ENCODE data around the gene RETN.
A peak's percentile ranks its signal among the peaks of the same experiment; 100 is the strongest.

RETN gene

GRCh38 chr19:7685546-7686445 is 16.9 kb downstream of the RETN start:
- no peak for DNase-seq (ENCODE audit: low read depth)

GRCh38 chr19:7687177-7687576 is 18.3 kb downstream of the RETN start:
- DNase-seq (ENCODE audit: low read depth) = no peak

- no peak for DNase-seq (ENCODE audit: low read depth)
Observed at GRCh38 chr19:7689165-7689564, 20.3 kb downstream of the RETN start.

DNA sequence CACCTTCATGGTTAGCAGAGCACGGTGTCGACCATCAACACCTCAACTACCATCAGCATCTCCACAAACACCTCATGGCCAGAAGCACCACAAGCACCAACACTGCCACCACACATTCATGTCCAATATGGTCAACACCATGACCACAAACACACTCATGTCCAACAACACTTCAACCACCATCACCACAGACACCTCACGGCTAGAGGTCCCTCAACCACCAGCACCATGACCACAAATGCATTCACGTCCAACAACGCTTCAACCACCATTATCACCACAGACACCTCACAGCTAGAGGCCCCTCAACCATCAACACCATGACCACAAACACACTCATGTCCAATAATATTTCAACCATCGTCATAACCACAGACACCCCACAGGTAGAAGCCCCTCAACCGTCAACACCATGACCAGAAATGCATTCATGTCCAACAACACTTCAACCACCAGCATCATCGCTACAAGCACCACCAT is 22.0 kb downstream of the RETN start:
- DNase-seq (ENCODE audit: low read depth) = no peak

- DNase-seq (ENCODE audit: low read depth) = no peak
Observed at GRCh38 chr19:7691497-7691896, 22.6 kb downstream of the RETN start.

DNA sequence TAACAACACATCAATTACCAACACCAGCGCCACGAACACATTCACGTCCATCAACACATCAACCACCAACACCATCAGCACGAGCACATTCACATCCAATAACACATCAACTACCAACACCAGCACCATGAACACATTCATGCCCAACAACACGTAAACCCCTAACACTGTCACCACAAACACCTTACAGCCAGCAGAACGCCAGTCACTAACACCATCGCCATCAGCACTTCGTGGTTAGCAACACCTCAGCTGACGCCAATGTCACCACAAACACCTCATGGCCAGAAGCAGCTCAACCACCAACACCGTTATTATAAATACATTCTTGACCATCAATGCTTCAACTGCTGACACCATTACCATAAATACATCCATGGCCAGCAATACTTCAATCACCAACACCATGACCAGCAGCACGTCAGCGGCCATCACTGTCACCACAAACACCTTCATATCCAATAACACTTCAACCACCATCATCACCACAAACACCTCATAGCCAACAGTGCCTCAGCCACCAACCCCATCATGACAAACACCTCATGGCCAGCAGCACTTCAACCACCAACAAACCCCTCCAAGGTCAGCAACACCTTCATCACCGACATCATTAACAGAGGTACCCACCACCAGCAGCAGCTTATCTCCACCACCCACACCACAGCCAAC is 23.7 kb downstream of the RETN start:
- DNase-seq (ENCODE audit: low read depth) = no peak

DNA sequence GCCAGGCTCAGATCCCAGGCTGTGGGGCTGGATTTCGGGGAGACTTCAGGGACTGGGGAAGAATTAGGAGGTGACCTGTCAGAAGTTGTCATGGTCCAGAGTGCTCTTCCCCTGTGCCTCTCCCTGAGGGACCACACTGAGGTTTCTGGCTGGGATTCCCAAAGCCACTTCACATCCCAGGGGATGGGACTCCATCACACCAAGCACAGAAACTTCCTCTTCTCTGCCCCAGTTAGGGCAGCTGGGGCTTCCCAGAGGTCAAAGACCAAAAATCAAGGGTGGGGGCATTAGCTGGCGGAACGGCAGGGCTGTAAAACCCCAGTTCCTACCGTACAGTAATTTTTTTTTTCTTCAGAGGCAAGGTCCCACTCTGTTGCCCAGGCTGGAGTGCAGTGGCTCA is 25.6 kb downstream of the RETN start:
- DNase-seq (ENCODE audit: low read depth) = no peak

DNA sequence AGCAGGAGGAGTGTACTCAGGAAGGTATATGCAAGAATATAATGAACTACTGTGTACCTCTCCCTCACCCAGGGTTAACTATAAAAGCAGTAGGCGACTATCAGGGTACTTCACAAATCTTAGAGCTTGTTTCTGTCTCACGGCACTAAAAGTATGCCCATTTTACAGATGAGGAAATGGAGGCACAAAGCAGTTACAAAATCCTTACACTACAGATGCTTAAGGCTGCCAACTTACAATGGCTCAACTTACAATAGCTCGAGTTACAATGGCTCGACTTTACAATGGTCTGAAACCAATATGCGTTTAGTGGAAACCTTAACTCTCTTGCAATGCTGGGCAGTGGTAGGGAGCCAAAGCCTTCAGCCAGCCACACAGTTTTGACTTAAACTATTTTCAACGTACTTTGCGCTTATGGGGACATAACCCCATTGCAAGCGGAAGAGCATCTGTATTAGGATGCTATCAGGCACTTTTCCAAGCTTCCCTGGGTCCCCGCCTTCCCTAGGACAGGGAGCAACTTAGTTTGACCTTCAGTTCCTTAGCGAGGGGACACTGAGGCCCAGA is 29.0 kb downstream of the RETN start:
- DNase-seq (ENCODE audit: low read depth) = no peak

- no peak for DNase-seq (ENCODE audit: low read depth)
Observed at GRCh38 chr19:7698583-7698982, 29.7 kb downstream of the RETN start.

GRCh38 chr19:7699003-7699402 is 30.2 kb downstream of the RETN start:
- no peak for DNase-seq (ENCODE audit: low read depth)

DNA sequence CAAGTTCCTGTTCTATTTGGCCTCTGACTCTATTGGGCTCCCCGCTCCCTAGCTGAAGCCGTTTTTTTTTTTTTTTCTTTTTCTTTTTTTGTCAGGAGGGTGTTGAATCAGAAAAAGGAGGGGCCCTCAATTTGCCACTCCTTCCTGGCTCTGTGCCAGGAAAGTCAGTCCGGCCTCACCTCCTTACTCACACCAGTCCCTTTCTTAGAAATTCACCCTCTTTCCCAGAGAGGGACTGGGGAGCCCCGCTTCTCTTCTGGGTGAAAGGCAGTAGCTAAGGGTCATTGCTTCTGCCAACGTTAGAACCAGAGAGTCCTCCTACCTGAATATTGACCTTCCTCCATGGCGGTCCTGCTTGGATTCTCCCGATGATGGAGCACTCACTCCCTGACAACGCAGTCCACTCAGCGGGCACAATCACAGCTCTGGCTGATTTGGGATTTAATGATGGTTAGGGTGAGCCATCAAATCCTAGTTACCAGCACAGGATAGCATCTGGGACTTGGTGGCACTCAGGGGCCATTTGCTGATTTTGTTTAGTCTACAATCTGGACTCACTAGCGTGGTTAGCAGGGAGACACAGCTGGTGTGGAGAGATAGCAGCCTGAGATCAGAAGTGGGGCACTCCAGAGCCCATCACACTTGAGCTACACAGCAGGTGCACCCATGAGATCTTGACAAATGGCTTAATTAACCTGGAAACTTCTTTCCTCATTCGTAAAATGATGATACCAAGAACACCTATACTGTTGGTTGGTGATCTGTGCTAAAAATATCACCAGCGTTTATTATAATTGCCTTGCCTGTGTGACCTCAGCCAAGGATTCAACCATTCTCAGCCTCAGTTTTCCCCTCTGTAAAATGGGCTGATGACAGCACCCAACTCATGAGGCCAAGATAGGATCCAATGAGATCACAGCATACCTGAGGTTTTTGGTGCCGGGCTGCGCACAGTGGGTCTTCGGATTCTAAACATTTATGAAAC is 30.9 kb downstream of the RETN start:
- DNase-seq (ENCODE audit: low read depth) = no peak

DNA sequence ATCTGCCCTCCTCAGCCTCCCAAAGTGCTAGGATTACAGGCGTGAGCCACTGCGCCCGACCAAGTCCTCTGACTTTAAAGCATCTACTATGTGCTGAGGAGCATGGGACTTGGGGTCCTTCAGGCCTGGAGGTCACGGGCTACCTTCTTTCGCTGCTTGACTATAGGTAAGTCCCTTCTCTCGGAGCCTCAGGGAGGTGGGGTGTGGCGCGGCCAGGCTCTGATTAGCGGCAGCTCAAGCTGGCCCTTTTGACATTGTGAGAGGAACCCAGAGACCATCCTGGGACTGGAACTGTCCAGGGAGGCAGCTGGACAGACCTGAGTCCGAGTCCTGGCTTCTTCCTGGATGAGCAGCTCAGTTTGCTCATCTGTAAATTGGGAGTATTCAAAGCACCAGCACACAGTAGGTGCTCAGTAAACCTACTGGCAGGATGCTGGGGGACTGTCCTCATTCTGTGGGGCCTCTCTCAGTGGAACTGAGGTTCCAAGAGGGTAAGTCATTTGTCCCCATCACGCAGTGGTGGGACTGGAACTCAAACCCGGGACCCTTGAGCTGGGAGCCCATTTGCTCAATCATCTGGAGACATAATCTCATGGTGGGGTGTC is 32.3 kb downstream of the RETN start:
- no peak for DNase-seq (ENCODE audit: low read depth)

GRCh38 chr19:7701654-7702457 is 33.0 kb downstream of the RETN start, which contains the start of gene FCER2:
Gene FCER2, minus strand, starts transcription at chr19:7702131. Its CDS starts 2,371 bp downstream, at chr19:7699760.
- no peak for DNase-seq (ENCODE audit: low read depth)

- no peak for DNase-seq (ENCODE audit: low read depth)
Observed at GRCh38 chr19:7703332-7703731, 34.5 kb downstream of the RETN start.

DNA sequence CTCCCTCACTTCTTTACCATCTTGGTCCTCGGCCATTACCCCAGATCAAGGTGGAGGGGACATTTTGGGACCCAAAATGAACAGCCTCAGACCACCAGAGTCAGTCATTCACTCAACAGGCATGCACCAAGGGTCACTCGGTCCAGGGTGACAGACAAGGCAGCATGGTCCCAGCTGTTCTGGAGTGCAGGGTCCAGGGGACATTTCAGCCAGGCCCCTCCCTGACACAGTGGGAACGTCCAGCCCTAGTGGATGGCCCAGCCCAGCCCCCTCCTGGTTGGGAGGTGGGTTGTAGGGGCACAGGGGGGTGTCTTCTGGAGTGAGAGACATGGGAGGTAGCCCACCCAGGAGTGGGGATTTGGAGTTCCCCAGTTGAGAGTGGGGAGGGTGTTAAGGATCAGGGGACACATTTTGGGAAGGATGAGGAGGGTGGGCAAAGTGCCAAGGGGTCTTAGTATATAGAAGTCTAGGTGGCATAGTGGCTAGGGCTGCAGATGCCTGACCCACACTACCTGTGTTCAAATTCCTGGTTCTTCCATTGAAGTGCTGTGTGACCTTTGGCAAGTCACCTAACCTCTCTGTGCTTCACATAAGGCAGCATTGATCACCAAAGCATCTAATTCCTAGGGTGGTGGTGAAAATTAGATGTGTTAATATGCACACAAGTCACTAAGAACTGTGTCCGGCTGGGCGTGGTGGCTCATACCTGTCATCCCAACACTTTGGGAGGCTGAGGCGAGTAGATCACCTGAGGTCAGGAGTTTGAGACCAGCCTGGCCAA is 35.6 kb downstream of the RETN start:
- DNase-seq (ENCODE audit: low read depth) = no peak

DNA sequence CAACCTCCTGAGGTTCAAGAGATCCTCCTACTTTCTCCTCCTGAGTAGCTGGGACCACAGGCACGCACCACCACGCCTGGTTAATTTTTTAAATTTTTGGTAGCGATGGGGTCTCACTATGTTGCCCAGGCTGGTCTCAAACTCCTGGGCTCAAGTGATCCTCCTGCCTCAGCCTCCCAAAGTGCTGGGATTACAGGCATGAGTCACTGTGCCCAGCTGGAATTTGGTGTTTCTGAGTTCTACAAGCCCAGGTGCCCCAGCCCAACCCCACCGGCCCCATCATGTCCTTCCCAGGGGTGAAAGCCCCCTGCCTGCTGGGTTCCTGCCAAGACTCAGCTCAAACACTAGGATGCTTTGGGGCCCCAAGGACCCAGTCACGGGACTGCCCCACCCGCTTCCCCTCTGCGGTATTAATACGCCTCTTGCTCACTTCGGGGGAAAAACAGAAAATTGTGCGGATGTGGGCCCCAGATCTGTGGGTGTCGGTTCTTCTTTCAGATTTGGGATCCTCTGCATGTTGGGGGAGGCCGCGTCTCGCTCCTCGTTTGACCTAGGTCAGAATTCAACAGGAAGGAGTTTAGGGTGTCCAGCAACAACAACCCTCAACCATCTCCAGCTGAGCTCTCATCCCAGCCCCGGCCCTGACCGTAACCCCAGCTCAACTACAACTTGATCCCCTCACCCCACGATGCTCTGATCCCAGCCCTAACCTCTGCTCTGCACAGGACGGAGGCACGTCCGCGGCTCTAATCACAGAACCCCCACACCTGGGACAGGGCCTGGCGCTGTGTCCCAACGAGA is 36.7 kb downstream of the RETN start:
- DNase-seq (ENCODE audit: low read depth) = peak; percentile 65

DNA sequence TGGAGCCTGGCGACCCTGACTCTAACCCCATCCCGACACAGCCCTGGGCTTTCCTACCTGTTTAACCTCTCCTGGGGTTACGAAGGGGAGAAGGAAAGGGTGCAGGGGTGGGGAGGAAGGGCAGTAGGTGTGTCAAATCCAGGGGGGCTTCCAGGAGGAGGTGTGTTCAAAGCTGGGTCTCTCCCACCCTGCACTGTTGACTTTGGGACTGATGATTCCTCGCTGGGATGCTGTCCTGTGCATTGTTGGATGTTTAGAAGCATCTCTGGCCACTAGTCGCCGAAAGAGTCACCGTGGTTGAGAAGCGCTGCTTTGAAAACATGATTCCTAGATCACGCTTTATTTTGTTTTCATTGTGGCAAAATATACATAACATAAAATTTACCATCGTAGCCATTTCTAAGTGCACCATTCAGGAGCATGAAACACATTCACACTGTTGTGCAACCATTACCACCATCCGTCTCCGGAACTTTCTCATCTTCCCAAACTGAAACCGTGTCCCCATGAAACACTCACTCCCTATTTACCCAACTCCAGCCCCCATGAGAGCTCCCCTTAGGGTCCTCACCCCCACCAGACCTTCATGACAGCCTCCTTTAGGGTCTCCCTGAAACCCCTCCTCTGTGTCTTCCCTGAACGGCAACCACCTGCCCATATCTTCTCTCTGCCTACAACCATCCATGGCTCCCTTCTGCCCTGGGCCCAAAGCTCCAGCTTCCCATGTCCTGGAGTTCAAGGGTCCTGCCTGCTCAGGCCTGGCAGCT is 37.5 kb downstream of the RETN start:
- DNase-seq (ENCODE audit: low read depth) = no peak

DNA sequence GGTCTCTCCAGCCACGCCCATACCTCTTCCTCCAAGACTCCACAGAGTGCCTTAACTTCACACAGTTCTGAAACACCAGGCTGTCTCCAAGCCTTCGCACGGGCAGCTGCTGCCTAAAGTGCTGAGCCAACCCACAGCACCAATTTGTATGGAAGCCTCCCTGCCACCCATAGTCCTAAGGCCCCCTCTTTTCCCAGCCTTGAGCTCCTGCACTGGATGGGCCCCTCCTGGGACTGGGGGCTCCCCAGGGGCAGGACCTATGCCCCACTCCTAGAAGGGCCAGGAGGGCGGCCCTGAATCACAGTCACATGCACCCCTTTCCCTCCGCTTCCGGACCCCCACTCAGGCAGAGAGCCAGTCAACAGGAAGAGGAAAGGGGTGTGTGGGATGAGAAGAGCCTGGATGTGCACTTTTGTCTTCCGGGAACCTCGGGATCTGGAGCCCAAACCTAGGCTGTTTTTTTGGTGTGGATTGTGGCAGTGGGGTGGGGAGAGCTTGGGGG is 38.2 kb downstream of the RETN start:
- DNase-seq (ENCODE audit: low read depth) = no peak

All from T-helper 22 cell (primary cell).